ENCODE measurements around the gene OAT. TPM values are rescaled to one million over a fixed set of nuclear protein-coding genes. Genes with fewer than 3 reads are reported as not detected.

OAT gene
- total RNA-seq (2014; rRNA removed; shearing (Covaris generic); ENCODE audit: low replicate concordance), result 74.1 and 137 TPM in 2 replicates

DNA sequence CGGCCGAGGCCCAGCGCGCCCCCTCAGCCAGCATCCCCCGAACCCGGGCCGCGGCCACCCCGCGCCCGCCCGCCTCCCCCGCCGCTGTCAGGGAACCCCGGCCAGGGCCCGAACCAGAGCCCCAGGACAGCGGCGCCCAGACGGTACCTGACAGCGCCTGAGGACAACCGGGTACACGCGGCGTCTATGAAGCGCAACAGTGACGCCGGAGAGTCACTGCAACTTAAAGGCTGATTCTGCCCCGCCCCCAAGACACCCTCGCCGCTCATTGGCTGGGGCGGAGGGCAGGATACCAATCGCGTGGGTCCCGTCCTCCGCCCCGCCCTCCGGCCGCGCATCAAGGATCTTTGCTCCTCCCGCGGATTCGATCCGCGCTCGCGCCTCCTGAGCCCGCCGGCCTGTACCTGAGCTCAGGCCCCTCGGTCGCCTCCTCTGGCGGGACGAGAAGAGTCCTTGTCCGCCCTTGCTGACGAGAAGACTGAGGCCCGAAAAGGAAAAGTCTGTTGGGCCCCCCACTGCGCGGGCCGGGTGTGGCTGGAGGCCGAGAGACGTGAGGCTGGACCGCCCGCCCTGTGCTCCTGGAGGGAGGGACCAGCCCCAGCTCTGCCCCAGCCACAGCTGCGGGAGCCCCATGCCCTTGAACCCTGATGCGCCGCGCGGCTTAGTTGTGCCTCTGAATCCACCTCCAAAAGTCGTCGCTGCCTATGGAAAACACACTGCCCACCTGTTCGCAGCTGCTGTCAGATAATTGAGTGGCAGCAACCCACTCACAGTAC lies at the start of gene OAT:
OAT (minus strand) TSS at position 198 of the 776 bp plus-strand sequence. CDS start 6,752 bp downstream, outside the sequence.
- peak; percentile 96 for DNase-seq (ENCODE audit: low read depth)
- in situ Hi-C loops (cut with HindIII; ENCODE audit: low pct_unique_long_range_greater_than_20kb, low sequenced_read_pairs), result no loop called here

DNA sequence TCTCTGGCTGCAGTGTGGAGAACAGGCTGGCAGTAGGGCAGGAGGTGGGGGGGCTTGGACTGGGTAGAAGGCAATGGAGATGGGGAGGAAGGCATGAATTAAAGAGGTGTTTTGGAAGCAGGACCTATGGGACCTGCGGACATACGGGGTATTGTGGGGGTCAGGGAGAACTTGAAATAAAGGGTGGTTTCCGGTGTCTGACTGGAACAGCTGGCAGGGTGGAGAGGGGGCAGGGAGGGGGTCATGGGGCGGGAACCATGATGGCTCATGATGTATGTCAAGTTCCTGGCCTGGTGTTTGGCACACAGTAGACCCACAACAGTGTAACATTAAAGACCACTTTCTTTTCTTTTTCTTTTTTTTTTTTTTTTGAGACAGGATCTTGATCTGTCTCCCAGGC lies 48.4 kb upstream of the OAT start:
- no peak for DNase-seq (ENCODE audit: low read depth)
- in situ Hi-C loops (cut with HindIII; ENCODE audit: low pct_unique_long_range_greater_than_20kb, low sequenced_read_pairs), result no loop called here

DNA sequence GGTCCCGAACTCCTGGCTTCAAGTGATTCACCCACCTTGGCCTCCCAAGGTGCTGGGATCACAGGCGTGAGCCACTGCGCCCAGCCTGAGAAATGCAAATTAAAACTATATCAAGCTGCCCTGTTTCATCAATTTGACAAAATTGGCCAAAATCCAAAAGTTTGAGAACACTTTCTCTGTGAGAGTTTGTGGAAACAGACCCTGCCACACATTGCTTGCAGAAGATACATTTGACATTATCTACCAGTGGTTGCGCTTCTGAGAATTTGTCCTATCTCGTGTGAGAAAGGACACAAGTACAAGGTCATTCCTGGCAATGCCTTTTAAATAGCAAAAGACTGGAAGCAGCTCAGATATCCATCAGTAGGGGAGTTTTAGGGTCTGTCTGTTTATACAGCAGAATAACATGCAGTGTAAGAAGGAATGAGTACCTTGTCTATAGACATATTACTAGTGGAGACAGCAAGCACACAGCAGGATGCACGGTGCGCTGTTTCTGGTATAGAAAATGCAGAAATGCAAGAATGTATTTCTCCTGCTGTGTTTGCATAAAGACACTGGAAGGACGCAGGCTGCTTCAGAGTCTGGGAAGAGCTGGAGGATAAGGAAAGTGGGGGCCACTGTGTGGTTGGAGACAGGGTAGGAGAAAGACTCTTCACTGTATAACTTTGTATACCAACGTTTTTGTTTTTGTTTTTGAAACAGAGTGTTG lies 47.2 kb upstream of the OAT start:
- DNase-seq (ENCODE audit: low read depth), result no peak
- in situ Hi-C loops (cut with HindIII; ENCODE audit: low pct_unique_long_range_greater_than_20kb, low sequenced_read_pairs), result no loop called here

DNA sequence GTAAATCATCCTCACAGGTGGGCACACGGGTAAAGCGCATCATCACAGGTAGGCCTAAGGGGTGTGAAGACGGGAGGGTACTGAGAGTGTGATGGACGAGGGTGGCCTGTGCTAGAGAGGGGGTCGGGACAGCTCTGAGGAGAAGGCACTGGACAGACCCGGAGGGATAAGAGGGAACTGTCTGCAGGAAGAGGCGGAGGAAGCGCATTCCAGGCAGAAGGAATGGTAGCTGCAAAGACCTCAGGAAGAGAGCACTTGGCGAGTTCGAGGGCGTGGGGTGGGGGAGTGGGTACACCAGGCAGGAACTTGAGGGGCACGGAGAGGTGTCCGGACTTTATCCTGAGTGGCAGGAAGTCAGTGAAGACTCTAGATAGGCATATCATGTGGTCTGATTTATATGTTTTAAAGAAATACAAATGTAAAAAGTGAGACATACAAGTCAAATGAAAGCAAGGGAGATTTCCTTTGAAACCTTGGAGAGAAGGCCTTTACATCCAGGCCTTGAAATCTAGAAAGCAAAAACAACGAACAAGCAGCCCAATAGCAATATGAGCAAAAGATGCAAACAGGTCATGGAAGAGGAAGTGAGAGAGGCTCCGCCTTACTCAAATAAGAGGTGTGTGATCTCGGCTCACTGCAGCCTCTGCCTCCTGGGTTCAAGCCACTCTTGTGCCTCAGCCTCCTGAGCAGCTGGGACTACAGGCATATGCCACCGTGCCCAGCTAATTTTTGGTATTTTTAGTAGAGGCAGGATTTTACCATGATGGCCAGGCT lies 46.5 kb upstream of the OAT start:
- DNase-seq (ENCODE audit: low read depth), result no peak
- in situ Hi-C loops (cut with HindIII; ENCODE audit: low pct_unique_long_range_greater_than_20kb, low sequenced_read_pairs), result no loop called here

DNA sequence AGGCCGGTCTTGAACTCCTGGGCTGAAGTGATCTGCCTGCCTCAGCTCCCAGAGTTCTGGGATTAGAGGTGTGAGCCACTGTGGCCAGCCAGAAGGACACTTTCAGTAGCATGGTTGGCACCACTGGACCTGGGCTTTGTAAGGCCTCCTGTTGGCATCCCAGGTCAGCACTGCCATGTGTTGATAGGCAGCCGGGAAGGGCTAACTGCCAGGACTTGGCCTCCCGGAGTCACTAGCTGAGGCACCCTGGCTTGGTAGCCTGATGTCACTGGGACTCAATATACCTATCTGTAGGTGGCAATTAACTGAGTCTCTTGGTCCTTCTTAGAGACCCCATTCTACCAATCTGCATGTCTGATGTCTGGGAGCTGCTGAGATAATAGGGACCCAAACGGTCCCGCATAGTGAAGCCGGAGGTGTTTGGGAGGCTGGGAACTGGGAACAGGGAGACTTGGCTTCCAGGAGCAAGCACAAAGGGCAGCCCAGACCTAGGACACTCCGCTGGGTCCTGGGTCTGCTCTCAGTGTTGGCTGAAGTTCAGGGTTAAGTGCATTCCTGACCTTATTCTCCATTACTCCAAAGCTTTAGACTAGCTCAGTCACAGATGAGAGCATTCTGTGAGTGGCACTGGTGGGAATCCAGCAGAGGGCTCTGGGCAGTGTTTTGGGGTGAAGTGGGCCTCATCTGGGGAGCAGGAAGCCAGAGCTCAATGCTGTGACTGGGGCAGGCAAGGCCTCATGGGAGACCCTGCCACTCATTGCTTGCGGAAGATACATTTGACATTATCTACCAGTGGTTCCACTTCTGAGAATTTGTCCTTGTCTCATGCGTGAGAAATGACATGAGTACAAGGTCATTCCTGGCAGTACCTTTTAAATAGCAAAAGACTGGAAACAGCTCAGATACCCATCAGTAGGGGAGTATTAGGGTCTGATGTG lies 45.6 kb upstream of the OAT start:
- in situ Hi-C loops (cut with HindIII; ENCODE audit: low pct_unique_long_range_greater_than_20kb, low sequenced_read_pairs), result no loop called here
- DNase-seq (ENCODE audit: low read depth), result no peak

DNA sequence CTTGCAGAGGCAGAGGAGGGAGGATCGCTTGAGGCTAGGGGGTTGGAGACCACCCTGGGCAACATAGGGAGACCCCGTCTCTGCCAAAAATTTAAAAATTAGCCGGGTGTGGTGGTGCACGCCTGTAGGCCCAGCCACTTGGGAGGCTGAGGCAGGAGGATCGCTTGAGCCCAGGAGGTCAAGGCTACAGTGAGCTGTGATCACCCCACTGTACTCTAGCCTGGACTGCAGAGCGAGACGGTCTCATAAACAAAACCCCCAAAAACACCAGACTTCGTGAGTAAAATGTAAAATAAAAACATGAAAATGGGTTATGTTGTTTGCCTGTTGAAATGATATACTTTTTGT lies 43.6 kb upstream of the OAT start:
- in situ Hi-C loops (cut with HindIII; ENCODE audit: low pct_unique_long_range_greater_than_20kb, low sequenced_read_pairs), result no loop called here
- no peak for DNase-seq (ENCODE audit: low read depth)

DNA sequence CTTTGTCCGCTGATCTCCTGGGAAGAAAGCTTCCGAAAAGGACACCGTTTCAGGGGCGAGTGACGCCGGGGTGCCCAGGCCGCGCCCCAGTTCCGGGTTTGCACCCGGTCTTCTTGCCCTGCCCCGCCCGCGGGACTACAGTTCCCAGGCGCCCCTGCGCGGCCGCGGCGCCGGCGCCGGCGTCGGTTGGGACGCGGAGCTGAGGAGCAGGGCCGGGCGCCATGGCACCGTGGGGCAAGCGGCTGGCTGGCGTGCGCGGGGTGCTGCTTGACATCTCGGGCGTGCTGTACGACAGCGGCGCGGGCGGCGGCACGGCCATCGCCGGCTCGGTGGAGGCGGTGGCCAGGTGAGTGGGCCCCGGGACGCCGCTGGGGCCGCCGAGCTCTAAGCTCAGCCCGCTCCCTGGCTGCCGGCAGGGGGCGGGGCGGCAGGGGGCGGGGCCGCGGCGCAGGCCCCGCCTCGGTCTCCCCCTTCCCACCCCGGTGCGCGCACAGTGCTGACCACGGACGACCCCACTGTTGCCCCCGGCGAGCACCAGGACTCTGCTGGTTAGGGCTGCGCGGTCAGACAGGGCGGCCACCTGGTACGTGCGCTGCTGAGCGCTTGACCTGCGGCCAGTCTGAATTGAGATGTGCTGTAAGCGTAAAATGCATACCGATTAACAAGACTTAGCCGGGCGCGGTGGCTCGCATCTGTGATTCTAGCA lies 43.1 kb upstream of the OAT start, which contains the start of gene LHPP:
LHPP (plus strand) TSS at position 182 of the 706 bp plus-strand sequence; CDS start at position 222, 40 bp downstream.
- DNase-seq (ENCODE audit: low read depth), result peak; percentile 84
- in situ Hi-C loops (cut with HindIII; ENCODE audit: low pct_unique_long_range_greater_than_20kb, low sequenced_read_pairs), result no loop called here

DNA sequence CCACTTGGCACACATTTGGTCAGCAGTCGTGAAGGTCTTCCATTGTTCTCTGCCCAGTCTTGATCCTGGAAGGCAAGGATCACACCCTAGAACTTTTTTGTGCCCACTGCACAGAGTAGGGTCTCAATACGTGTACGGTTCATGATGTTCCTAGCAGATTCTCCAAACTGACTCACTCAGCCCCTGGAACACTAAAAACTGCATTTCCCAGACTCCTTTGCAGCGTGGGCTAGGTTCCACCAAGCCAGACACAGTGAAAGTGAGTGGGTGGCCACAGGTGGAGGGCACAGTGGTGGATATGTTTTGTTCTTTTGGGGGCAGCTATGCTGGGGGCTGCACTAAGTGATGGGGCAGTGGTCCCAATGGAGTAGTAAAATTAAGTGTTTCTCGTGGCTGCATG lies 41.4 kb upstream of the OAT start:
- in situ Hi-C loops (cut with HindIII; ENCODE audit: low pct_unique_long_range_greater_than_20kb, low sequenced_read_pairs), result no loop called here
- no peak for DNase-seq (ENCODE audit: low read depth)

DNA sequence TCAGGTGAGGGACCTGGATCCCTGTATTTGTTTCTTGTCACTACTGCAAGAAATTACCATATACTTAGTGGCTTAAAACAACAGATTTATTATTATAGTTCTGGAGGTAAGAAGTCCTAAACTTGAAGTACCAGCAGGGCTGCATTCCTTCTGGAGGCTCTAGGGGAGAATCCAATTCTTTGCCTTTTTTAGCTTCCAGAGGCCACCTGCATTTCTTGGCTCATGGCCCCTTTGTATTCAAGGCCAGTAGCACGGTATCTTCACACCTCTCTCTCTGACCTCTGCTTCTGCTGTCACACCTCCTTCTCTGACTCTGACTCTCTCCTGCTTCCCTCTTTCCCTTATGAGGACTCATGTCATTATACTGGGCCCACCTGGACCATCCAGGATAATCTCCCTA lies 40.7 kb upstream of the OAT start:
- in situ Hi-C loops (cut with HindIII; ENCODE audit: low pct_unique_long_range_greater_than_20kb, low sequenced_read_pairs), result no loop called here
- DNase-seq (ENCODE audit: low read depth), result no peak

DNA sequence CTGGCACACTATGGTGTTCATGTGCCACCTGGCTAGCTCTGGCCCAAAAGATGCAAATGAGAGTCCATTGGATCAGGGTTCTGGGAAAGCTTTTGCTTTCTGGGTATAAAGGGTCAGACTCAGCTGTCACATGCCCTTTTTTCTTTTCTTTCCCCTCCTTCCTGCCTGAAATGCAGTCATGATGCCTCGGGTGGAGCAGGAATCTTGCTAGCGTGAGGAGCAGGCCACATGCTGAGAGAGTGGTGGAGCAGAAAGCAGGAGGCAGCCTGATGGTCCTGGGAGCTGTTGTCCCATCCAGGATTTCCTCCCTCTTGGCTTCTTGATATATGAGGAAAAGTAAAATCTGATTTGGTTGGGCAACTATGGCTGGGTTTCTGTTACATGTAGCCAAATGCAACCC lies 40.2 kb upstream of the OAT start:
- in situ Hi-C loops (cut with HindIII; ENCODE audit: low pct_unique_long_range_greater_than_20kb, low sequenced_read_pairs), result no loop called here
- DNase-seq (ENCODE audit: low read depth), result no peak

DNA sequence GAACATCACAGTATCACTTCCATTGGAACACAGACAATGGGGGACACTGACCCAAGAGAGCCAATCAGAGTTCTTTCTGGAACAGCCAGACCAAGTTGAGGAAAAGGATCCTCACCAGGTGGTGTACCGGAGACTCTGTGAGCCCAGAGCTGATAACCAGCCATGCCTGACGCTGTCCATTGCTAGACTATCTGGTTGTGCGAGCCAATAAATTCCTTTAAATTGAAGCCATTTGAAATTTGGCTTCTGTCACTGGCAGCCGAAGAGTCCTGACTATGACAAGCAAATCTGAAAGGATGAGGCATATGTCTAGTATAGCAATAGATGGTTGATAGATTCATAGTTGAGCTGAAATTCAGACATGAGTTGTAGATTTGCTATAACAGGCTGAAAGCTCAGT lies 39.8 kb upstream of the OAT start:
- no peak for DNase-seq (ENCODE audit: low read depth)
- in situ Hi-C loops (cut with HindIII; ENCODE audit: low pct_unique_long_range_greater_than_20kb, low sequenced_read_pairs), result no loop called here

DNA sequence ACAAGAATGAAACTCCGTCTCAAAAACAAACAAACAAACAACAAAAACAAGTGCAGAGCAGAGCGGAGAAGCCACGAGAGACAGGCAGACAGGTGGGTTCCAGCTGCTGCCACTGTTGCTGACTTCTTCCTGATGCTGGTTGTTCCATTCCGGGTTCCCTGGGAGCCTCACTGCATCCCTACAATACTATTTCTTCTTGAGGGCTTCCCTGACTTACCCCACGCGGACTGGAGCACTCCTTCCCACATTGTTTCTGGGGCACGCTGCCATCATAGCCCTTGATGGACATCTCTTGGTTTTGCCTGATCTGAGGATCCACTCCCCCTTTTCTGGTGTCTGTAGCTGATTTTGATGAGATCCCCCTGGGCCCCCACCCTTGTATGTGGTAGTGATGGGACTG lies 36.7 kb upstream of the OAT start:
- in situ Hi-C loops (cut with HindIII; ENCODE audit: low pct_unique_long_range_greater_than_20kb, low sequenced_read_pairs), result no loop called here
- no peak for DNase-seq (ENCODE audit: low read depth)

DNA sequence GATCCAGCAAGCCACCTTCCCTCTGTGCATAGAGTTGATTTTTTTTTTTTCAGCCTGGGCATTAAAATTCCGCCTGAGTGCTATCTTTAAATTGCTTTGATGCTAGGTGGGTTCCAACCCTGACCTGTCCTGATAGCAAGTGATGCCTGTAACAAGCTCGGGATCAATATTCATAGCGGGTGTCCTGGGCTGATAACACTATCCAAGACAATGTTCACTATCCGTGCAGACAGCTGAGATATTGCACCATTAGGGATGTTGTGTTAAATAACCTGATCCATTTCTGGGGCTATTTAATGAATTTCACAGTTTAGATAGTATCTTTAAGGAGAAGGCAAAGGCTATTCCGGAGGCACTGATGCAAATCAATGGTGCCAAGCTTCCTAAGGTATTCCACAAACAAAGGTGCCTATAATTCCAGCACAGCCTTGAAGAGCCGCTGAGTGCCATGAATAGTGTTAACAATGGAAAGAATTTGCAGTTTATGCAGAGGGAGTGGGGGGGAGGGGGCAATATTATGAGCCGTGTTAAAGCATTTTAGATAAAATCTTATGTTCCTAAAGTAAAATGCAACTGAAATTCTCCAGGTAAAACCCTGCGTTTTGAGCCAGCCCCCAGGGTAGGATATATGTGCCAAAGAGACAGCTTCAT lies 35.4 kb upstream of the OAT start:
- in situ Hi-C loops (cut with HindIII; ENCODE audit: low pct_unique_long_range_greater_than_20kb, low sequenced_read_pairs), result no loop called here
- no peak for DNase-seq (ENCODE audit: low read depth)

DNA sequence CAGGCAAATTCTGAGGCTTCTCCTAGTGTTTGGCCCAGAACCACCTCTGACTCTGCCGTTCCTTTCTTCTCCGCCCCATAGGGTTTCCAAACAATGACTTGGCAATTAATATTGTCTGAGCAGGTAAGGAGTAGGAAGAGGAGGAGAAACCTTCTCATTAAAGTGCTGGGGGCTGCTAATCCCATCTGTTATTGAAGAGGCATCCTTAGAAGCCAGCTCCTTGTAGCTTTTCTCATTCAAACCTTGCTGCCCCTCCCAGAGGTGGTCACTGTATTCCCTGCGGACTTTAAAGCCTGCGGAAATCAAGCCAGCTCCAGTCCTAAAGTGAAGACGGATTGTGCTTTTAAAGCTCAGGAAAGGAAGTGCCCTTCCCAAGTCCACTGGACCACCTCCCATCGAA lies 32.6 kb upstream of the OAT start:
- no peak for DNase-seq (ENCODE audit: low read depth)
- in situ Hi-C loops (cut with HindIII; ENCODE audit: low pct_unique_long_range_greater_than_20kb, low sequenced_read_pairs), result no loop called here

DNA sequence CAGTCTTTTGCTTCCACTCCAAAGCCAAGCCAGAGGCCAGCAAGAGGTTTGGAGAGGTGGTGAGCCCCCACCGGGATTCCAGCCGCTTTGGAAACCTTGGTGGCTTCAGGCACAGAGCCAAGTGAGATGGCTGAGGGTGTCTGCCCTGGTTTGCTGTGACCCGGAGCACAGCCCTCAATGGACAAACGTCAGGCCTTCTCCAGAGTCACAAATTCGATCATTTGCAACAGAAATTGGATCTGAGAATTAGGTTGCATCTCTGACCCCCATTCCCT lies 32.0 kb upstream of the OAT start:
- in situ Hi-C loops (cut with HindIII; ENCODE audit: low pct_unique_long_range_greater_than_20kb, low sequenced_read_pairs), result no loop called here
- DNase-seq (ENCODE audit: low read depth), result no peak

DNA sequence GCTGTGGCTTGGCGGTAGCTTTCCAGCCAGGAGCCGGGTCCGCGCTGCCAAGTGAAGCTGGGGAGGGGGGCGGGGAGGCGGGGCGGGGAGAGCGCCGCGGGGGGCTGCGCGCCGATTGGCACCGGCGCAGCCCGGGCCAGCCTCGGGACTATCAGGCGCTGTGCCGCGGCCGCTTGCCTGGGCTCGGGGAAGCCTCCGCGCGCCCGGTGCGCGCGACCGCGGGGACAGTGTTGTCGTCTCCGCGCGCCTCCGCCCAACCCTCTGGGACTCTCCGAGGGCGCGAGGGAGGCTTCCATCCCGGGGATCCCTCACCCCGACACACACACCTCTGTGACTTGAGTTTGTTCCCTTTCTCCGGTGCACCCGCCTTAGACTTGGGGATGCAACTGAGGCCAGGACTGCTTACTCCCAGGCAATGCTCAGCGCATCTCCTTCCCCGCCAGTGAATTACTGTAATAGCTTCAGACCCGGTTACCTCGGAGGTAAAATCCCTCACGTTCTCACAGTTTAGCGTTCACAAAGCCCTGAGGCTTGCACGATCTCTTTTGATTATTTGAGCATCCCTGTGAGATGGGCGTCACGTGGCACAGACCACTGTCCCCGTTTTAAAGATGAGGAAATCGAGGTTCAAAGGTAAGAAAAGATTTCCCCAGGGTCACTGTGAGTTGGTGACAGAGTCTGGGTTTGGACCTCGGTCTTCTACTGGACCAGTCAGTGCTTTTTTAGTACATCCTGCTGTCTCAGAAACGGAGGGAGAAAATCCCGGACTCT lies 31.5 kb upstream of the OAT start, which contains the start of gene NKX1-2:
NKX1-2 (minus strand) TSS at position 24 of the 771 bp plus-strand sequence. CDS start 92 bp downstream, outside the sequence.
- in situ Hi-C loops (cut with HindIII; ENCODE audit: low pct_unique_long_range_greater_than_20kb, low sequenced_read_pairs), result no loop called here
- no peak for DNase-seq (ENCODE audit: low read depth)

Measured in Caki2 (cell line).